Mucosa of rectum (tissue), 2 donors: ENCODE measurements around the gene MFSD1.

Experiments
- H3K27ac ChIP-seq, 2 donors: one replicate each; pipeline ENCODE4 v1.7.0; 2013; ENCODE audit warnings: inconsistent platforms in 2 of 2, low read depth in 2 of 2, low read length in 2 of 2
- H3K27me3 ChIP-seq, 2 donors: one replicate each; pipeline ENCODE4 v1.7.0; 2013; ENCODE audit warnings: low read length in 2 of 2; ENCODE audit not compliant: control insufficient read depth in 2 of 2, insufficient read depth in 2 of 2
- H3K36me3 ChIP-seq, 2 donors: one replicate each; pipeline ENCODE4 v1.7.0; 2013; ENCODE audit warnings: low read length in 2 of 2; ENCODE audit not compliant: control insufficient read depth in 2 of 2, insufficient read depth in 2 of 2
- H3K4me1 ChIP-seq, 2 donors: one replicate each; pipeline ENCODE4 v1.7.0; 2013; ENCODE audit warnings: low read length in 2 of 2, mild to moderate bottlenecking in 1 of 2; ENCODE audit not compliant: control insufficient read depth in 2 of 2, insufficient read depth in 2 of 2
- H3K4me3 ChIP-seq, 2 donors: one replicate each; pipeline ENCODE4 v1.7.0; 2013; ENCODE audit warnings: low read length in 2 of 2
- H3K9ac ChIP-seq, 2 donors: one replicate each; pipeline ENCODE4 v1.7.0; 2013; ENCODE audit warnings: low read length in 2 of 2, low read depth in 1 of 2, mild to moderate bottlenecking in 1 of 2
- H3K9me3 ChIP-seq, 2 donors: one replicate each; pipeline ENCODE4 v1.7.0; 2013; ENCODE audit warnings: low read length in 2 of 2; ENCODE audit not compliant: control insufficient read depth in 2 of 2
- donor health status: healthy.
- donor health status: Normal muscosa, but diverticular disease.

MFSD1 gene

DNA sequence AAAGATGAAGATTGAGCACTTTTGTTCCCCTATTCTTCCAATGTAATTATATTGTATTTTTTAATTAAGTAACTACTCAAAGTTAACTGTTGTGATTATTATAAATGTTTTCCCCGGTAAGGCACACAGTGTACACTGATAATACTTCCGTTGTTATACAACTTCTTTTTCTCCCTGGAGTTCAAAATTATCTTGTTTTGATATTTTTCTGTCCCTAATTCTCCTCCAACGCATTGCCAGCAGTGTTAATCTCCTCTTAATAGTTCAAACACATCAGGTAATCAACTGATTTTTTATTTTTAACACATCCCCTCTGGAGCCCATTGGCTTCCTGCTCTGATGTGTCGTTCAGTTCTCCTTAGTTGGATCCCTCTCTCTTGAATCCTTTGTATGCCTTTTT is 32.3 kb upstream of the MFSD1 start:
- peaks cover 14 to 22% of the 10 kb centered on the region in 2 donors for H3K4me1 ChIP-seq
- H3K27ac ChIP-seq = peak overlapping the region in 1 of 2 donors; percentile 44

DNA sequence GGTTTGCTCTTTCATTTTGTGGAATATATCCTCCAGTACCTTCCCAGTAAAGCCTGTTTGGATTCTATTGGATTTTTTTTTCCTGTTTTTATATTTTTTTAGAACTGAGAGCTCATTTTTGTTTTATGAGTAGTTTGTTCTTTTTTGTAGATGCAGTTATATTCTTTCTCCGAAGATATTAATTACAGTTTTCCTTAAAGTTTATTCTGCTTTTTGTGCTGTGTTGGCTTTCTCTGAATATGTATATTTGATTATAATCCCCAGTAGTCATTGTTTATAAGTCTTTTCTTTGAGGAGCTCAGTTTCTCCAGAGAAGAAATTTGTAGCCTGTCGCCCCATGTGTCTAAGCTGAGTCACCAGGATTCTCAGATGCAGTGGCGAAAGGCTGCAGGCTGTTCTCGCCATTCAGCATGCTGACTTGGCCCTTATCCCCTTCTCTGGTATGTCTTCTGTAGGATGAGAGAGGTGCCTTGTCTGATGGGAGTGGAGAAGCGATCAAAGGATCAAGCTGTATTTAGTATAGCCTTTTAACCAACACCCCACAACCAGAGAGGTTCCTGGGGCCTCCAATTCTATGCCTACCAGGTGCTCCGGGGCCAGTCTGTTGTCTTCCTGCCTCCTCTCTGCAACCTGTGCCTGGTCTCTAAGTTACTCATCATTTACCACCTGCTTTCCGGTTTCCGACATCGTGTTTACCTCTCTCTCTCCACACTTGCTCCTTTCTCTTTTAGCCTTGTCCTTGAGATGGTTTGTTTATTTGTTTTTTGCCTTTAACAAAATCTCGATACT is 31.7 kb upstream of the MFSD1 start:
- Histone ChIP-seq H3K27ac (peak overlapping the region in 1 of 2 donors; percentile 44), H3K27me3 (no peaks in the 10 kb centered on the region), H3K4me1 (peaks cover 14 to 22% of the 10 kb centered on the region in 2 donors)

More for the DNA sequence above, 32.3 kb upstream of the MFSD1 start:
- Histone ChIP-seq H3K36me3 (no peaks in the 10 kb centered on the region), H3K27me3 (no peaks in the 10 kb centered on the region), H3K4me3 (no peak overlapping the region), H3K9me3 (no peaks in the 10 kb centered on the region), H3K9ac (no peak overlapping the region)

DNA sequence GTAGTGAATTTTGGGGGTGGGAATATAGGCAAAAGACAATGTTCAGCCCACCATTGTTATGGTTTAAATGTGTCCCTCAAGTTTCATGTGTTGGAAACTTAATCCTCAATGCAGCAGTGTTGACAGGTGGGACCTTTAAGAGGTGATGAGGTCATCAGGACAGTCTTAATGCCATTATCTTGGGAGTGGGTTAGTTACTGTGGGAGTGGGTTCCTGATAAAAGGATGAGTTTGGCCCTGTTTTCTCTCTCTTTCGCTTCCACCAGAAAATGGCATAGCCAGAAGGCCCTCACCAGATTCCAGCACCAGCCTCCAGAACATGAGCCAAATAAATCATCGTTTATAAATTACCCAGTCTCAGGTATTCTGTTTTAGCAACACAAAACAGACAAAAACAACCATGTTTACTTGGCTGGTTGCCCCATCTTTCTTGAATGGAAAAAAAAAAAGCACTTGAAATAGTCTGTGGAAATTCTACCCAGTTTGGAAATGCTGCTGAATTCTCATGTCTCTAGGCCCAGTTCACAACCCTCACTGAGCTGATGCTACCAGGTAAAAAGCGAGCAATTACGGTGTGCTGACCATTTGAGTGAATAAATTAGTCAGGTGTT is 31.0 kb upstream of the MFSD1 start:
- H3K27ac ChIP-seq = no peak overlapping the region
- H3K36me3 ChIP-seq = no peaks in the 10 kb centered on the region
- H3K4me3 ChIP-seq = no peak overlapping the region
- H3K9me3 ChIP-seq = no peaks in the 10 kb centered on the region
- H3K27me3 ChIP-seq = no peaks in the 10 kb centered on the region
- H3K4me1 ChIP-seq = peaks cover 14 to 22% of the 10 kb centered on the region in 2 donors
- H3K9ac ChIP-seq = no peak overlapping the region

More for the DNA sequence above, 31.7 kb upstream of the MFSD1 start:
- H3K9me3 ChIP-seq = no peaks in the 10 kb centered on the region
- H3K9ac ChIP-seq = no peak overlapping the region
- H3K36me3 ChIP-seq = no peaks in the 10 kb centered on the region
- H3K4me3 ChIP-seq = no peak overlapping the region

DNA sequence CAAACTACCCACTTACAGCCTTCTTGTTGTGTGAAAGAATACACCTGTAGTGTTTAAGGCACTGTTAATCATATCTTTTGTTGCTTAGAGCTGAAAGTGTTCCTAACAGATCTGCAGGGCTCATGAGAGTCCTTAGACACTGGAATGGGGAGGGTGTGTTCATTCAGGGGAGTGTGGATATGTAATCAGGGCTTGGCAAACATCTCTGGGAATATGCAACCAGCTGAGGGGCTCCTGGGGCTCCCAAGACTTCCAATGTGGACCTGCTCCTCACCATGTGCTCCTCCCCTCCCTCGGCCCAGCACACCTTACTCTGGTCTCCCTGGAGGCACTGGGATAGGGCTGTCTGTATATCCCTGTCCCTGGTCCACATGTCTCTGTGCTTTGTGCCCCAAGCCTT is 30.3 kb upstream of the MFSD1 start:
- no peaks in the 10 kb centered on the region for H3K36me3 ChIP-seq
- no peak overlapping the region for H3K27ac ChIP-seq
- H3K27me3 ChIP-seq = no peaks in the 10 kb centered on the region

DNA sequence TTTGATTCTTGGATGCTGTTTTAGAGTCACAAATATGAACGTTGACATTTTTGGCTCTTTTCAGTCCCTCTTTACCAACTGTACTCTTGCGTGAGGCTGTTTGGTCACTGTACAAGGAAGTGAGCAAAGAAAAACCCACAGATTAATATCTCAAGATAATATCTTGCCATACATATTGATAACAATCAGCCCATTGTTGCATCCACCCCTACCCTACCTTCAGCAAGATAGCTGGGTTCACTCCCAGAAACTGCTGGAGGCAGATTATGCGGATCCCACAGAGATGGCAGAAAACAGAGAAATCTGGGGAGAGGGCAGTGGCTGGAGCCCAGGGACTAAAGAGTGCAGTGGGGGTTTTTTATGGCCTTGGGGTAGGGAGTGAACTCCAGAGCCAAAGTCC is 29.9 kb upstream of the MFSD1 start:
- no peaks in the 10 kb centered on the region for H3K36me3 ChIP-seq
- no peak overlapping the region for H3K9ac ChIP-seq
- no peak overlapping the region for H3K27ac ChIP-seq
- no peak overlapping the region for H3K4me3 ChIP-seq
- peaks cover 14 to 22% of the 10 kb centered on the region in 2 donors for H3K4me1 ChIP-seq
- no peaks in the 10 kb centered on the region for H3K27me3 ChIP-seq
- no peaks in the 10 kb centered on the region for H3K9me3 ChIP-seq

More for the DNA sequence above, 30.3 kb upstream of the MFSD1 start:
- no peak overlapping the region for H3K4me3 ChIP-seq
- no peaks in the 10 kb centered on the region for H3K9me3 ChIP-seq
- H3K9ac ChIP-seq = no peak overlapping the region
- peaks cover 14 to 22% of the 10 kb centered on the region in 2 donors for H3K4me1 ChIP-seq

DNA sequence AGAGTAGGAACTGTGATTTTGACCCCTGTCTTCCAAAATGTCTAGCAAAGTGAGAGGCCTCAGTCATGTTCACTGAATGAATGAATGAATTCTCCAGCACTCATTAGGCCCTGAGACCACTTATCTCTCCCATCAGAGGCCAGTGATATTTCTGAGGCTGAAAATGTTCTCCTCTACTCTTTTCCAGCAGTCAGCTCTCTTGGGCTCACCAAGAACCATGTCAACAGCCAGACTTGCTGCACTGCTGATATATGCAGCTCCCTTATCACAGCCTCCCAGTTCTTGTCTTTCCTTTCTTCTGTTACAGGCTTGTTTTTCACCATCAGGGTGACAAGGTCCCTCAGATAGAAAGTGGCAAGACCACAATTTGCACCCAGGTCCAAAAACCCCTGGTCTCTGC is 28.7 kb upstream of the MFSD1 start:
- Histone ChIP-seq H3K4me1 (peaks cover 14 to 24% of the 10 kb centered on the region in 2 donors), H3K27ac (no peak overlapping the region), H3K27me3 (no peaks in the 10 kb centered on the region), H3K9ac (no peak overlapping the region), H3K4me3 (no peak overlapping the region), H3K9me3 (no peaks in the 10 kb centered on the region), H3K36me3 (no peaks in the 10 kb centered on the region)

DNA sequence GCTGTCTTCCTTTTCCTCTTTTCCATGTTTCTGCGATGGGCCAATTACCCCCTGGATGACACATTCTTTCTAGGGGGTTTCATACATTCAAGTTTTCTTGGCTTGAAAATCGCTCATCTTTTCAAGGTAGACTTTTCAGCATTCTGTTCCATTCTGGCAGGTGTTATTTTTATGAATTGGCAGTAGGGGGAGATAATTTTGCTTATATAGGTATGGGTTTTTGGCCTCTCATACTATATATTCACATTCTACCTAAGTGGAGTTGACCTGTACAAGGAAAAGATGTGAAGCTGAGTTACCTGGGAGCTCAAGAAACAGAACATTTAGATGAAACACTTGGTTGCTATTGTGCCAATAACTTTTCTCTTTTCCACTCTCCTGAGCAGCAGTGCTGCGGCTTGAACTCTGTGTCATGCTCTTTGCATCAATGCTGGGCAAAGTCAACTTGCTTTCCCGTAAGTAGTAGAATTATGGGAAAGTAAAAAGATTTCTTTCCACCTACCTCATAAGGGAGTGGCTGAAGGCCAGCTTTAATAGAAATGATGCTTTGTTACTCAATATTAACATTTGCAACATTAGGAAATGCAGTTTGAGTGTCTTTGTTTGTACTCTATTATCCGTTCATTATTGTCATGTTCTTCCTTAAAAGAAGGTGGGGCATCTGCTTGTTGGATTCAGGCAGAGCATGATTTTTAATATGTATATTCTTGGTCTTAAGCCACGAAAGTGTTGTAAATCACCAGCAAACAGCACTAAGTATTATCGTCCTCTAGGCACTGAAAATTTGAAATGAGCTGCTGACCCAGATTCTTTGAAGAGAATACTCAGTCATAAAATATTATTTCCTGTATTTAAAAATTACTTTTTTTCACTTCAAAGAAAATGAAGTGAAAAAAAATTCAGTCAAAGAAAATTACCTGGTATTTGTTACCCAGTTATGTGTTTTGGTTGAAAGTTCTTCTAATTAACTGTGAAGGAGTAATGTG is 27.7 kb upstream of the MFSD1 start:
- H3K9ac ChIP-seq = no peak overlapping the region
- no peak overlapping the region for H3K27ac ChIP-seq
- no peak overlapping the region for H3K4me3 ChIP-seq
- no peaks in the 10 kb centered on the region for H3K9me3 ChIP-seq
- H3K36me3 ChIP-seq = no peaks in the 10 kb centered on the region
- H3K27me3 ChIP-seq = no peaks in the 10 kb centered on the region
- peaks cover 8 to 16% of the 10 kb centered on the region in 2 donors for H3K4me1 ChIP-seq

DNA sequence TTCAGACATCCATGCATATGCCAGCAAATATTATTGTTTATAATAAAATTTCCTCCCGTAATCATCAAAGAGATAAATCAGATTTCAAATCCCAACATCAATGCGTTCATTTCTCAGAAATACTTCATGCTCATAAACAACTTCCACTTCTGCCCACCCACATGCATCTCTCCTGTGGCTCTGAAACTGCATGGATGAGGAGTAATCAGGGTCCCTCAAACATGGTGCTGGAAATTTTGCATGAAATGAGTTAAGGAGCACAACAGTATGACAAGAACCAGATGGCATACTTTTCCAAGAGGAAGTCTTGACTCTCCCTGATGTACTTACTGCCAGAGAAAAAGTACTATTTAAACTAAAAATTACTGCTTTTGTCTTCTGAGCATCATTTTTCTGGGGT is 26.9 kb upstream of the MFSD1 start:
- Histone ChIP-seq H3K4me3 (no peak overlapping the region), H3K27me3 (no peaks in the 10 kb centered on the region), H3K36me3 (no peaks in the 10 kb centered on the region), H3K9ac (no peak overlapping the region), H3K27ac (no peak overlapping the region), H3K9me3 (no peaks in the 10 kb centered on the region), H3K4me1 (peaks cover 8 to 16% of the 10 kb centered on the region in 2 donors)

DNA sequence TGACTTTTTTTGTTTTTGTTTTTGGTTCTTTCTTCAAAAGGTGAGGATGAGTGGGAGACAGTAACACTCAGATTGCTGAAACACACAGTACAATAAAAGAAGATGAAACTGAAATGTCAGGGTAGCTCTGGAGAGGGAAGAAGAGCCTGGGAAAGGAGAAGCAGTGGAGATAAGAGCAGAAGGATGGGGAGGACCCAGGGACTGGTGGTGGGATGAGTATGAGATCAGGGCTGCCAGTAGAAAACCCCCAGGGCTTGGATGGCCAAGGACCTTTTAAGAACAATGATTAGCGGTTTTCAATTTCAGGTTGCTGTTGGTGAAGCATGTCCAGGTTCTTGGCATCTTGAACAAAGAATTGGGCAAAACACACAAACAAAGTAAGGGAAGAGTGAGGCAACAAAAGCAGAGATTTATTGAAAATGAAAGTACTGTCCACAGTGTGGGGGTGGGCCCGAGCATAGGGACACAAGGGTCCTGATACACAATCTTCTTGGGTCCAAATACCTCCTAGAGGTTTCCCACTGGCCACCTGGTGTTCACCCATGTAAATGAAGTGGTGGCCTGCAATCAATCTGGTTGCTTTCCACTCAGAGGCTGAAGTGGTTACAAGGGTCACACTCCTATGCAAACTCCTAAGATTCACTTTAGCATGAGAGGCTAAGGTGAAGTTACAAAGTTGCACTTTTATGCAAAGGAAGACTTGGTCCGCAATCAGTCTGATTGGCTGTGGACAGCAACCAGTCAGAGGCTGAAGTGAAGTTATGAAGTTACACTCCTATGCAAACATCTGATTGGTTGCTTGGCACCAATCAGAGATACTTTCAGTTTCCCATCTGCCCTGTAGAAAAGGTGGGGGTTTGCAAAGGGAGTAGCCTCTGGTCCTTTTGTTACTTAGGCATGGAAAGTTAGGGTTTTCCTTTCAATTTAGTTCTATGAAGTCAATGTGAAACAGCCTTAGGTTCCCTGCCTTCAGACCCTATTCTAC is 26.1 kb upstream of the MFSD1 start:
- Histone ChIP-seq H3K4me1 (peaks cover 8 to 16% of the 10 kb centered on the region in 2 donors), H3K27ac (no peak overlapping the region), H3K27me3 (no peaks in the 10 kb centered on the region)

More for the DNA sequence above, 26.1 kb upstream of the MFSD1 start:
- H3K9ac ChIP-seq = no peak overlapping the region
- no peaks in the 10 kb centered on the region for H3K36me3 ChIP-seq
- H3K4me3 ChIP-seq = no peak overlapping the region
- H3K9me3 ChIP-seq = no peaks in the 10 kb centered on the region
